GM21515 (cell line): ENCODE measurements around the gene MOSMO.
"Not testable (repeated sequence)": the region's sequence is repeated elsewhere in the genome, so short reads cannot be mapped to it uniquely, and the experiment has no call there.

Experiments
- ATAC-seq: cut with Tn5 transposase; IDR thresholded peaks from one replicate; pipeline ENCODE4 v1.9.1; 2021; ENCODE audit not compliant: unreplicated experiment

MOSMO gene

GRCh38 chr16:22002047-22002446, 5.9 kb upstream of the MOSMO start:
- not testable (repeated sequence) for ATAC-seq

DNA sequence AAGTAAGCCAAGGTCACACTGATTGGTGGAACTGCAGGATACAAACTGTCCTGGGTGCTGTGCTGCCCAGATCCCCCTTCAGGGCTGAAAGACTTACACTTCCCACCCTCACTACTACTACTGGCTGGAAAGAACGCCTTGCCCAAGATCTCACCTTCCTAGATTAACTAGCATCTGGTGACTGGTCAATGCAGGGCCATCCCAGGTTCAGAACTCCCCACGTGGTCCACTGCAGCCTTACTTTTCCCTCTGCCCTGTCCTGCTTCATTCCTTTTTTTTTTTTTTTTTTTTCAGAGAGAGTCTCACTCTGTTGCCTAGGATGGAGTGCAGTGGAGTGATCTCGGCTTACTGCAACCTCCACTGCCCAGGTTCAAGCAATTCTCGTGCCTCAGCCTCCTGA, 4.7 kb upstream of the MOSMO start:
- ATAC-seq: no peak

GRCh38 chr16:22004341-22004740, 3.6 kb upstream of the MOSMO start:
- ATAC-seq: no peak

DNA sequence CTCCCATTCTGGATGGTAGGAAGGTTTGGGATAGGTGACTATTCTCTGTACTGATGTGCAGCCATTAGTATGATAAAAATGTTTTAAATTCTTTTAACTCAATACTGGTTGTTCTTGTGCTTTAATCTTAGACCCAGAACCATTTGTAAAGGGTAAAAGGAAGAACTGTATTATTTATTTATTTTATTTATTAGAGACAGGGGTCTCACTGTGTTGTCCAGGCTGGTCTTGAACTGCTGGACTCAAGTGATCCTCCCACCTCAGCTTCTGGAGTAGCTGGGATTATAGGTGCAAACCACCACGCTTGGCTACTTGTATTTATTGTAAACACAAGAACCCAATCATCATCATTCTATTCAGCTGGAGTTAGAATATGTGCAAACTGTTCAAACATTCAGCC, 2.2 kb upstream of the MOSMO start:
- no peak for ATAC-seq

DNA sequence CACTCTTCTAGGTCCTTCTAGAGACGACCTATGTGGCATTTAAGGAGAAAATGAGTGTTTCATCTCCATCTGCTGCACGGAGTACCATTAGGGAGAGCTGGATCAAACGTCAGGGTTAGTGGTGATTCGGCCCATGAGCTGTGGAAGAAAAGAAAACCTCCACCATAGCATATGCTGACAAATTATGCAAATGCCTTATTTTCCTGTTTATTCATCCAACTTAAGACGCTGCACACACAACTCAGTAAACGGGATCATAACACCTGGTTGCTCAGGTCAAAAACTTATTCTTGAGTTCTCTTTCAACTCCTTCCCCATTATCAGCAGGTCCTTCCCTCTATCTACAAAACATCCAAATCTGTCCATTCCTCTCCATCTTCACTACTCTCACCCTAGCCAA, 1.3 kb upstream of the MOSMO start:
- no peak for ATAC-seq

- ATAC-seq: no peak
These were observed 777 bp upstream of the MOSMO start for GRCh38 chr16:22007159-22007508.

GRCh38 chr16:22008215-22009059, 526 bp downstream of the MOSMO start:
- peak; percentile 10 for ATAC-seq

GRCh38 chr16:22010902-22011301, 3.0 kb downstream of the MOSMO start:
- no peak for ATAC-seq

GRCh38 chr16:22012241-22012640, 4.3 kb downstream of the MOSMO start:
- ATAC-seq: no peak

DNA sequence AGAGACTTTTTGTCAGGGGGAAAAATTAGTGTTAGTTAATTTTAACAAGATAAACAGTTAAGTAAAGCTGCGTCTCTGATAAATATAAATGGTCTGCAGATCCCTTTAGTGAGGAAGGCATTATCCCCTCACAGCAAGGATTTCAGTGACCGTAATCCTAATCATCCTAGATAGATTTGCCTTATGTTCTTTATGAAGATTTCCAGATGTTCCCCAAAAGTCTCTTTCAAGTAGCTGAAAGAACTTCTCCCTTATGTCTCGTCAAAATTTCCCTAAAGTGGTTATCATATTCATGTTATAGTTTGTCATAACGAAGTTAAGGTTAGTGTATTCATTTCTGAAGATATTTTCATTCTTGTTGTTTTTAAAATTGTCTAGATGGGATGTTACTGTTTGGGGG, 5.6 kb downstream of the MOSMO start:
- no peak for ATAC-seq

DNA sequence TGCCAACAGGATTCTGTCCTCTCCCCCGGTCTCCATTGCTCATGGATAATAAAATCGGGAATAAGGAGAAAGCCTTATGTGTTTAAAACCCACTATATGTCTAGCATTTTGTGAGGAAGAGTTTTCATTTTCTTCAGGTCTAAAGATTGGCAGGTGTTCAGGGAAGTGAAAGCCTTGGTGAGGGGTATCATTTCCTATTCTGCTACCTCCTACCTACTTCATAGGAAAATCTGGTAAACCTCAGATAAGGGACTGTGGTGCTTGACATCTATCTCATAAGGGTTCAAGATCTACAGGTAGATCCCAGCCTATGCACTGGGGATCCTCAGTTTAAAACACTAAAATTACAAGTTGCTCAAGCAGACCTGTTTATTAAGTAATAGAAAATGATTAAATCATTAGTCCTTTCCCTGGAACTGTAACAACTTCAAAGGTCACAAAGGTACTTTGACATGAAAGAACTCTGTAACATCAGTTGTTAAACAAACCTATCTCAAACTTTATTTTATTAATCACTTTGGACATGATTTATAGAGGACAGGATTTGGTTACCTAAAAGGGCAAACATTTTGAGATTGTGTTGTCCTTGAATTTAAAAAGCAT, 6.5 kb downstream of the MOSMO start:
- ATAC-seq: no peak

- ATAC-seq: no peak
These were observed 9.0 kb downstream of the MOSMO start for GRCh38 chr16:22016927-22017326.

GRCh38 chr16:22018559-22018958, 10.6 kb downstream of the MOSMO start:
- no peak for ATAC-seq

DNA sequence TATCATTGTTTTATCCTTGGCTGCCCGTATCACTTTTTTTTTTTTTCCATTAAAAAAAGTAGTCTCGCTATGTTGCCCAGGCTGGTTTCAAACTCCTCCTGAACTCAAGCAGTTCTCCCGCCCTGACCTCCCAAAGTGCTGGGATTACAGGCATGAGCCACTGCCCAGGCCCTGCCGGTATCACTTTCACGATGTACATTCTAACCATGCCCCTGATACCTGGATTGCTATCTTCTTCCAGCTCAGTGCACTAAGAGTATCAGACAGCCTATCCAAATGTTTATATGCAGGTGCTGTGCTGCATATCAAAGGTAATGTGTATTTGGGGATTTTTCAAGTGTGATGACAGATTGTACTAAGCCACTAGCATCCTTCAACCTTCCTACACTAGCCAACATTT, 14.2 kb downstream of the MOSMO start:
- no peak for ATAC-seq

DNA sequence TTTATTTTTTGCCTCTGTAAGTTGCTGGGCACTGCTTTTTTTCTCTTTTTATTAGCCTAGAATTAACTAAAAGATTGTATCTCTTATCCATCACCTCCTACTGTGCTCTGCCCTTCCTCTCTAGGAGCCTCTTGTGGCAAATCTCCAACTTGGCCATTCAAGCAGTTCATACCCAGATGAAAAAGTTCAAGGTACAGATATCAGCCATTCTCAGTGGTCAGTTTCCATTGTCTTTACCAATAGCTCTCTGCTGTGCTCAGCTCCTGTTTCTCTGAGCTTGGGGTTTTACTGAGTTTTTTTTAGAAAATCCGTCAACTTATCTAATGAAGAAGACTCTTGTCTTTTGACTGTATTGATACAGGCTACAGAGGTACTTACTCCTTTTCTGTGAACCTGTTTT, 15.6 kb downstream of the MOSMO start:
- no peak for ATAC-seq

- not testable (repeated sequence) for ATAC-seq
These were observed 16.9 kb downstream of the MOSMO start for GRCh38 chr16:22024785-22025184.

- ATAC-seq: no peak
These were observed 19.7 kb downstream of the MOSMO start for GRCh38 chr16:22027633-22028032.

DNA sequence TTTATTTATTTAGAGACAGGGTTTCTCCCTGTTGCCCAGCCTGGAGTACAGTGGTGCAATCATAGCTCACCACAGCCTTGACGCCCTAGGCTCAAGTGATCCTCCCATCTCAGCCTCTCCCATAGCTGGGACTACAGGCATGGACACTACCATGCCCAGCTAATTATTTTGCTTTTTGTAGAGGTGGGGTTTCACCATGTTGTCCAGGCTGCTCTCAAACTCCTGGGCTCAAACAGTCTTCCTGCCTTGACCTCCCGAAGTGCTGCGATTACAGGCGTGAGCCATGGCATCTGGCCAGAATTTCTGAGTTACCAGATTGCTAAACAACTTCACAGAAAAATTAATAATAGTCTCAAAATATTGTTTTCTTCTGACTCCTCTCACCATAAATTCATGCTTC, 21.7 kb downstream of the MOSMO start:
- ATAC-seq: no peak

GRCh38 chr16:22030087-22030812, 22.3 kb downstream of the MOSMO start:
- no peak for ATAC-seq

DNA sequence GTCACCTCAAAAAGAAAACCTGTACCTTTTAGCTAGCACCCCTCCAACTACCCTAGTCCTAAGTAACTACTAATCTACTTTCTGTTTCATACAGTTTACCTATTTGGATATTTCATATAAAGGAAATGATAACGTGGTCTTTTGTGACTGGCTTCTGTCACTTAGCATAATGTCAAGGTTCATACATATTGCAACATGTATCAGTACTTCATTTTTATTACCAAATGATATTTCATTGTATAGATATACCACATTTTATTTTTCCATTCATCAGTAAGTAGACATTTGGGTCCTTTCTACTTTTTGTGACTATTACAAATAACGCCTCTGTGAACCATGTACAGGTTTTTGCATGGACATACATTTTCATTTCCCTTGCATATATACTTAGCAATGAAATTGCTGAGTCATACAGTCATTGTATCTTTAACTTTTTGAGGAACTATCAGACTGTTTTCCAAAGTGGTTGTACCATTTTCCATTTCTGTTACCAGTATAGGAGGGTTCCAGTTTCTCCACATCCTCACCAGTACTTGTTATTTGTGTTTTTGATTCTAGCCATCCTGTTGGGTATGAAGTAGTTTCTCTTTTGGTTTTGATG, 23.7 kb downstream of the MOSMO start:
- ATAC-seq: no peak

DNA sequence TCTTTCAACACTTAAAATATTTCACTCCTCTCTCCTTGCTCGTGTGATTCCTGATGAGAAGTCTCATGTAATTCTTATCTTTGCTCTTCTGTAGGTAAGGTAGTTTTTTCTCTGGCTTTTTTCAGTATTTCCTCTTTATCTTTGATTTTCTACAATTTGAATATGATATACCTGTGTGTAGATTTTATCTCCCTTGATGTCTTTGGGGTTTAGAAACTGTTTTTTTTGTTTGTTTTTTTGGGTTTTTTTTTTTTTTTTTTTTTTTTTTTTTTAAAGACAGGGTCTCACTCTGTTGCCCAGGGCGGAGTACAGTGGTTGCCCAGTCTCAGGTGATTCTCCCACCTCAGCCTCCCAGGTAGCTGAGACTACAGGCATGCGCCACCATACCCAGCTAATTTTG, 26.6 kb downstream of the MOSMO start:
- no peak for ATAC-seq

GRCh38 chr16:22035153-22035552, 27.2 kb downstream of the MOSMO start:
- no peak for ATAC-seq
